NCI-H345 treated with DMSO at 0.1 percent for 48 hours (cell line): Measurements from ENCODE around the gene UTP11.
"Not testable (repeated sequence)": the region's sequence is repeated elsewhere in the genome, so short reads cannot be mapped to it uniquely, and the experiment has no call there.

Experiments used
- DNase-seq: peaks from one replicate; lab custom pipeline; 2025; ENCODE audit not compliant: unreplicated experiment; lab: John Stamatoyannopoulos, UW

The UTP11 gene, protein sequence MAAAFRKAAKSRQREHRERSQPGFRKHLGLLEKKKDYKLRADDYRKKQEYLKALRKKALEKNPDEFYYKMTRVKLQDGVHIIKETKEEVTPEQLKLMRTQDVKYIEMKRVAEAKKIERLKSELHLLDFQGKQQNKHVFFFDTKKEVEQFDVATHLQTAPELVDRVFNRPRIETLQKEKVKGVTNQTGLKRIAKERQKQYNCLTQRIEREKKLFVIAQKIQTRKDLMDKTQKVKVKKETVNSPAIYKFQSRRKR

DNA sequence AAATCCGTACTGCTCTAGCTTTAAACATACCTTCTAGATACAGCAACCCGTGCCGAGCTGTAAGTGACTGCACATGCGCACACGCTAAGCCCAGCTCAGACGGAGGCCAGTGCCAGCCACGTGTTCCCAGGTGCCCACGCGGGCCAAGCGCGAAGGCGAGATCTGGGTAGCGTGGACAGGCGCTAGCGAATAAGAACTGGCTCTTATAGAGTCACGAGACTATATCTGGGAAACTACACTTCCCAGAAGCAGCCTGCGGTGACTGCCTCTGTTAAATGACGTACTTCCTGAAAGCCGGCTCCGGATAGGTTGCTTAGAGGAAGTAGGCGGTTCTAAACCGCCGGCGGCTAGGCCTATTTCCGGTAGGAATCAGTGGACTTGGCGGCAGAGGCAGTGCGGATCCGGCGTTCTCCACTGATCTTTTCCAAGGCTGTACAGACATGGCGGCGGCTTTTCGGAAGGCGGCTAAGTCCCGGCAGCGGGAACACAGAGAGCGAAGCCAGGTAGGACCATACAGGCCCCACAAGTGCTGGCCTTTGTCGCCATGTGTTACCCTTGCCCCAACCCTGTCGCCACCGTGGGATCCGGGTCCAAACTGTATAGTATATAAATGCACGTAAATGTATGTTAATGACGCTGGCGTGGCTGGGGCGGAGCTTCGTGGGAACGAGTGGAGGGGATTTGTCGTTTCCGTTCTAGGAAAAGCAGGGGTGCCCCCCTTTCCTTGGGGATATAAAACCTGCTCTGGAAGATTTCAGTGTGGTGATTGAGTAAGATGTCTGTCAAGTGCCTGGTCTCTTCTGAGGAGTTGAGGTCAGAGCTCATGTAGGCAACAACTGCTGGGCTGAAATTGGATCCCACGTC, at the start of gene UTP11:
UTP11 (plus strand) TSS at position 372 of the 864 bp plus-strand sequence; CDS start at position 441, 69 bp downstream.
- peak; percentile 99 for DNase-seq

DNA sequence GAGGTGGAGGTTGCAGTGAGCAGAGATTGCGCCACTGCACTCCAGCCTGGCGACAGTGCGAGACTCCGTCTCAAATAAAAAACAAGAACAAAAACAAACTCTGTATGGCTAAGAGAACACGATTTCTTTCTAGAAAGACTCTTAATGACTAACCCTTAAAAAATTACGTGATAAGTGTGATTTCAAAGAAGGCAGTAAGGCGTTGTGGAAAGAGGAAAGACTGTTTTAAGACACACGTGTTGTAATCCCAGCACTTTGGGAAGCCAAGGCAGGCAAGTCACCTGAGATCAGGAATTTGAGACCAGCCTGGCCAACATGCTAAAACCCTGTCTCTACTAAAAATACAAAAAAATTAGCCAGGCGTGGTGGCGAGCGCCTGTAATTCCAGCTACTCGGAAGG, 48.4 kb upstream of the UTP11 start:
- not testable (repeated sequence) for DNase-seq

DNA sequence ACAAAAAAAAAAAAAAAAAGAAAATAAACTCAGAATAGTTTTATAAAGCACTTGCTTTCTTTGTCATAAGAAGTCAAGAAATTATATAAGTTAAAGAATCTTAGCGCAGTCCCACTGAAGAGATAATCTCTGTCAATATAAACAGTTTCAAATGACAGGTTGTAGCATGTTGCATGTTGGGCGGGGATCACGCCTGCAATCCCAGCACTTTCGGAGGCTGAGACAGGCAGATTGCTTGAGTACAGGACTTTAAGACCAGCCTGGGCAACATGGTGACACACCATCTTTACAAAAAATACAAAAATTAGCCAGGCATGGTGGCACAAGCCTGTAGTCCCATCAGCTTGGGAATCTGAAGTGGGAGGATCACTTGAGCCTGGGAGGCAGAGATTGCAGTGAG, 47.2 kb upstream of the UTP11 start:
- no peak for DNase-seq

DNA sequence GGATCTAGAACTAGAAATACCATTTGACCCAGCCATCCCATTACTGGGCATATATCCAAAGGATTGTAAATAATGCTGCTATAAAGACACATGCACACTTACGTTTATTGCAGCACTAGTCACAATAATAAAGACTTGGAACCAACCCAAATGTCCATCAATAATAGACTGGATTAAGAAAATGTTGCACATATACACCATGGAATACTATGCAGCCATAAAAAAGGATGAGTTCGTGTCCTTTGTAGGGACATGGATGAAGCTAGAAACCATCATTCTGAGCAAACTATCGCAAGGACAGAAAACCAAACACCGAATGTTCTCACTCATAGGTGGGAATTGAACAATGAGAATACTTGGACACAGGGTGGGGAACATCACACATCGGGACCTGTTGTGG, 38.9 kb upstream of the UTP11 start:
- DNase-seq, result not testable (repeated sequence)

DNA sequence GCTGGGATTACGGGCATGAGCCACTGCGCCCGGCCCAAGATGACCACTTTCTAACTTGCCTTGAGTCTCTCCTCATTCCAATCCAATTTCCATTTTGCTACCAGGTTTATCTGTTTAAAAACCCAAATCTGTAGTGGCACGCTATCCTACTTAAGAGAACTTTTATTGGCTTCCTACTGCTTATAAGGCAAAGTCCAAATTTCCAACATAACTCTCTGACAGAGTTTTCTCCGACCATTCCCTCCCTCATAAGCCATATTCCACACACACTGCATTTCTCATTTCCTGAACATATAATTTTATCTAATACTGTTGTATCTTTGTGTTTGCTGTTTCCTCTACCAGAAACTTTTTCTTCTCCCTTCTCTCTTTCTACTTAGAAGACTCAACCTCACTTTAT, 38.0 kb upstream of the UTP11 start:
- no peak for DNase-seq

DNA sequence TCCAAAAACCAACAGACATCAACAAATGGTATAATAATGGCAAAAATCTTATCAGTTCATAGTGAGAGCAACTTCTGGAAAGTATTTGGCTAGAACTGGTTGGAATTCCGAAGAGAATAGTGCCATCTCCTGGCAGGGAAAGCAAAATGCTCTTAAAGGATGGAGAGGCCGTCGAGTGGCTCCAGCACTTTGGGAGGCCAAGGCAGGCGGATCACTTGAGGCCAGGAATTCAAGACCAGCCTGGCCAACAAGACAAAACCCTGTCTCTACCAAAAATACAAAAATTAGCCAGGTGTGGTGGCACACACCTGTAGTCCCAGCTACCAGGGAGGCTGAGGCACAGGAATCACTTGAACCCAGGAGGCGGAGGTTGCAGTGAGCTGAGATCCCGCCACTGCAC, 37.5 kb upstream of the UTP11 start:
- peak; percentile 28 for DNase-seq

DNA sequence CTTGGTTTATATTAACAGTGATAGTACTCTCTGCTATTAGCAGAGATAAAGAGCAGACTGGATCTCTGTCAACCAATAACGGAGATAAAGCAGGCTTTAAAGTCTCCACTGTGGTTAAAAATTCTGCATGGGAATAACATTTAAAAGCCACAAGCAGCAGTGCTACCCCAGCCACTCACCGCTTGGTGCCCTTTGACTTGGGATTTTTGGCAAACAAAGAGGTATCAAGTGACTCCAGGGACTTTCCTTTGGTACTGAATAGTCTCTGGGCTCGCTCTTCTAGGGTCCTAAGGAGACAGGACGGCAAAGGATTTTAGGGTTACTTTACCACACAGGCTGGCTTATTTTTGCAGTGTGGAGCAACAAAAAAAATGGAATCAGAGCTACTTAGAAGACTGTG, 34.0 kb upstream of the UTP11 start:
- no peak for DNase-seq

DNA sequence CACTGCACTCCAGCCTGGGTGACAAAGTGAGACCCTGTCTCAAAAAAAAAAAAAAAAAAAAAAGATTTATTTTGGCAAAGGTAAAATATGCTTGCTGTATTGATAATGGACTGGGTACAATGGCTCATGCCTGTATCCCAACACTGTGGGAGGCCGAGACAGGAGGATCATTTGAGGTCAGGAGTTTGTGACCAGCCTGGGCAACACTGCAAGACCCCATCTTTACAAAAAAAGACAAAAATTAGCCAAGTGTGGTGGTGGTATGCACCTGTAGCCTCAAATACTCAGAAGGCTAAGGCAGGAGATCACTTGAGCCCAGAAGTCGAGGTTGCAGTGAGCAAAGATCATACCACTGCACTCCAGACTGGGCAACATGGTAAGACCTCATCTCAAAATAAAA, 29.0 kb upstream of the UTP11 start:
- no peak for DNase-seq

DNA sequence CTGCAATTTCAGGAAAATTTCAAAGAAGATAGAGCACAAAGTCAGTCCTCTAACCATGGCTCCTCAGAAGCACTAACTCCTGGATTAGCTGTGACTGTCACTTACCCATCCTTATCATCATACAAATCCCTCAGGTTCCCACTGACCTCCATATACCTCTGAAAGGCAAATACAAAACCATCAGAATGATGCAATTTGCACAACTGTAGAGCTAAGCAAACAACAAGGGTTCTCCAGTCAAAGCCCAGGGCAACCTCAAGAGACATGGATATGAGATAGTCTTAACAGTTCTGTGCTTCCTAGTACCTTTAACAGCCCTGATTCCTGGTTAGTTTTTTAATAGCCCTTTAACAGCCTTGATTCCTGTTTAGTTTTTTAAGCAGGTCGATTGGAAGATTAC, 24.9 kb upstream of the UTP11 start:
- no peak for DNase-seq

DNA sequence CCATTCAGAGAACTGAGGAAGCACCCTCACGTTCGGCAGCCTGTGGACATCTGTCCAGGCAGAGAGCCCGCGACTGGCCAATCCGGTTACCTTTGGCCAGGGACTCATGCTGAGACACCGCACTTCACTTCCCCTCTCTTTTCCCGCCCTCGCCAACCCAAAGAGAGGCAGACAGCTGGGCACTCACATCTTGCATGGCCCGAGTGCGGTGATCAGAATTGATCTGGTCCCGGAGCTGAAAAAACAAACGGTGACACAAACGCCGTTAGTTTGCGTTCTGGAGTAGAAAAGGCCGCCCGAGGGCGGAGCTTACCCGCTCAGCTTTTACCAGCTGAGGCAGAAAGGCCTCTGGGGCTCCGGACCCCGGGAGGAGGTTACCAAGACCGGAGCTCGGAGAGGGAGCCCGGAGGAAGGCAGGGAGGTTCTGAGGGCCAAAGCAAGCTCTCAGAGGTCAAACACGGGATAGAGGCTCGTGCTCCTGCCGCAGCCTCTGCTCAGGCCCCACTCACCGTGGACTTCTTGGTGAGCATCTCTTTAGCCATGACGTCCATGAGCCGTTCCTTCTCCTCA, 23.1 kb upstream of the UTP11 start:
- DNase-seq, result no peak

DNA sequence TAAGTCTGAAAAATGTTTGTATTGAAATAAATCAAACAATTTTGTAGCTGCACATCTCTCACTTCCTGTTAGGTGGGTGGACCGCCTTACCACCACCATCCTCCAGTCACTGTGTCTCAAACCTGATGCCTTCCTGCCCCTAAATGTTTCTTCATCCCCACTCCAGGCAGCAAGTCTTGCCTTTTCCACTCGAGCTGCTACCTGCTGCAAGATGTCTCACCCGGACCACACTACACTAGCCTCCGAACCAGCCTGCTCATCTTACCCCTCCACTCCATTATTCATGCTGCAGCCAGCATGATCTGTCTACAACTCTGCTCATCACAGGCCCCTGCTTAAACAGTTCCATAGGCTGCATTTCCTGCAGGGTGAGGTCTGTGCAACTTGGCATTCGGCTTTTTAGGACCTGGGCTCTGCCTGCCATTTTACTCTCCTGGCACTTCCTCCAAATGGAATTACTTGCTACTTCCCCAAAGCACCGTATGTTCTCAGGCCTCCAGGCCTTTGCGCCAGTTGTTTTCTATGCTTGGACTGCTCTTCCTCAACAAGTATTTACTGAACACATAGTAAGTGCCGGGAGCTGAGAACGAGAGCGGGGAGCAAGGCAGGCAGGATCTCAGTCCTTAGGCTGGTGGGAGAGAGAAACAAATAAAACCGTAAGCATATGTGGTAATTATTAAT, 17.5 kb upstream of the UTP11 start:
- DNase-seq, result no peak

DNA sequence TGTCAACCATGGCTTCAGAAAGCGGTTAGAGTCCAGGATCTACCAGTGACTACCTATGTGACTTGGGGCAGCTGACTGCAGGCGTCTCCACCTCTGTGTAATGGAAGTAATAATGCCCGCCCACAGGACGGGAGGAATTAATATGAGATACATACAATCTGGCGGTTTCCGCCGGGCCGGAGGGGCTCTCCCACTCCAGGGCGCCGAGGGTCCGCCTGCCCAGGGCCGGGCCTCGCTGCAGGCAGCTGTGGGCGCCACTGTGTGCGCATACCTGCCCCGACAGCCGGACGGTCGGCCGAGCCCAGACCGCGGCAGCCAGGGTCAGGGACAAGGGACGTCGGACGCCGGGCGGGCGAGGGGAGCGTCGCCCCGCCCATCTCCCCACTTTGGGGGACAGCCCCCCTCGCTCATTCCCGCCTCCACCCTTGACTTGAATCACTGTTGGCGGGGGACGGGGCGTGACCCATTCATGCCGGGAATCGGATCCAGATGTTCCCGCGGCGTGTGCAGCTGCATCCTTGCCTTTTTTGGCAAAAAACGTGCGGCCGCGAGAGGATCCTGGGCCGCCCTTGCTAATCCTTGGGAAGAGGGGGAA, 16.7 kb upstream of the UTP11 start:
- peak; percentile 55 for DNase-seq

DNA sequence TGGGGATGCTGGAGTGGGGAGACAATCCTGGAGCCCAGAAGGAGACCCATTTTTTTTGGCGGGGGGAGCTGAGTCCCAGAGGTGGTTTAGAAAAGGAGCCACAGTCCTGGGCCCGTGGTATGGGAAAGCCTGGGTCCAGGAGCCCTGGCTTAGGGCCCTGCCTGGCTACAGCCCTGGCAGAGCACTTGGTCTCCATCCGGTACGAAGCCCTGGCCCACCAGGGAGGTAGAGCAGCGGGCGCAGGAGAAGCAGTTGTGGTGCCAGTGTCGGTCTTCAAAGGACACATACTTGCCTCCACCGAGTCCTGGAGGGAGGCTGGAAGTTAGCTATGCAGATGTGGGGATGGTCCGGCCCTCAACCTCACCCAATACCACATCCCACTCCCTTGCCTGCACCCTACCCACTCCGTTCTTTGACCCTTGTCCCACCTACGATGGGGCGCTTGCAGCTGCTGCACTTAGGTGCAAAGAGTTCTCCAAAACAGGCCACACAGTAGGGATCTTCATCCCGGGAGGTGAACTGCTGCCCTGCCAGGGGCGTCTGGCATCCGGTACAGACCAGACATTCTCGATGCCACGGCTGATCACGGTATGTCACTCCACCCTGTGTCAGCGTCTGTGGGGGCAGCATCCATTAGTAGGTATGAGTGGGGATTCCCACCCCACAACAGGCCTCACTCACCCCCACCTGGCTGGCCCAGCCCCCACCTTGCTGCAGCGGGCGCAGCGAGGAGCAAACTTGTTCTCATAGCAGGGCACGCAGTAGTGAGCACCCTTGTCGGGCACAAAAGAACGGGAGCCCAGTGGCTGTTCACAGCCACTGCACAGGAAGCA, 15.1 kb upstream of the UTP11 start:
- no peak for DNase-seq

DNA sequence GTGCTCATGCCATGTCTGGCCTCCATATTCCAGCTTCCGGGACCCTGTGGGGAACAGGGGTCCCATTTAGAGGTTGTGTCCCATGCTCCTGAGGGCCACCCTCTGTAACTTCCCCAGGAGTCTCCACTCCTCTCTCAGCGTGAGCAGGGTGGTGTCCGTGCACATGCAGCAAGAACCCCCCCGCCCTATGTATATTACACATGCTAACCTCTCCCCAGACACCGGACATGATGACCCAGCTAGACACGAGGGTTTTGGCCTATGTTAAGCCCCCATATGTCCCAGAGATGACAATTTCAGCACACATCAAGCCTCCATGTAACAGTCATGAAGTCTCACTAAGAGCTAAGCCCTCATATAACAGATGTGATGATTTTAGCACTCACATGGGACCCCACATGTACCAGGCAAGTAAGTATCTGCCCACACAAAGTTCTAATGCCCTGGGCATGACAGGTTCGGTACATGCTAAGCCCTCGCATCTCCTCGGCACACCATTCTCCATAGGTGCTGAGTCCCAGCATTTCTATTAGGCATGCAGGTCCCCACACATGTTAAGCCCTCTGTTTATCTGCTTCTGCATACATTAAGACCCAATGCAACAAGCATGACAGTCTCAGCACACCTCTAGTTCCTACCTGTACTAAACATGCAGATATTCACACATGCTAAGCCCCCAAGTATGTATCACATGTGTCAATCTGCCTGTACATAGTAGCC, 14.3 kb upstream of the UTP11 start:
- no peak for DNase-seq

DNA sequence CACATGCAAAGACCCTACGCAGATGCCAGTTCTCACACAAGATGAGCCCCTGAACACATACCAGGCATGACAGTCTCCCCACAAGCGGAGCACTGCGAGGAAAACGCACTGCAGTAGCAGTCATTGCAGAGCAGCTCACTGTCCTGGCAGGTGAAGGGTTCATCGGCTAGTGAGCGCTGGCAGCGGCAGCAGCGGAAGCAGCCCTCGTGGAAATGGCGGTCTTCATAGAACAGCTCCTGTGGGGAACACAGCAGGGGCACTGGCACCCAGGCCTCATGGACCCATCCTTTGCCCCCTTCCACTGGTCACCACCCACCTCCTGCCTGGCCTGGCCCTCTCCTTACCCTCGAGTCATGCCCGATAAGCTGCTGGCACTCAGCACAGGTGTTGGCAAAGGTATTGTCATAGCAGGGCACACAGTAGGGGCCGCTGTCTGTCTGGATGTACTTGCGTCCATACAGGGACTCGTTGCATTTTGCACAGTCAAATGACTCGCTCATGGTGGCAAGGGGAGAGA, 13.6 kb upstream of the UTP11 start:
- no peak for DNase-seq

DNA sequence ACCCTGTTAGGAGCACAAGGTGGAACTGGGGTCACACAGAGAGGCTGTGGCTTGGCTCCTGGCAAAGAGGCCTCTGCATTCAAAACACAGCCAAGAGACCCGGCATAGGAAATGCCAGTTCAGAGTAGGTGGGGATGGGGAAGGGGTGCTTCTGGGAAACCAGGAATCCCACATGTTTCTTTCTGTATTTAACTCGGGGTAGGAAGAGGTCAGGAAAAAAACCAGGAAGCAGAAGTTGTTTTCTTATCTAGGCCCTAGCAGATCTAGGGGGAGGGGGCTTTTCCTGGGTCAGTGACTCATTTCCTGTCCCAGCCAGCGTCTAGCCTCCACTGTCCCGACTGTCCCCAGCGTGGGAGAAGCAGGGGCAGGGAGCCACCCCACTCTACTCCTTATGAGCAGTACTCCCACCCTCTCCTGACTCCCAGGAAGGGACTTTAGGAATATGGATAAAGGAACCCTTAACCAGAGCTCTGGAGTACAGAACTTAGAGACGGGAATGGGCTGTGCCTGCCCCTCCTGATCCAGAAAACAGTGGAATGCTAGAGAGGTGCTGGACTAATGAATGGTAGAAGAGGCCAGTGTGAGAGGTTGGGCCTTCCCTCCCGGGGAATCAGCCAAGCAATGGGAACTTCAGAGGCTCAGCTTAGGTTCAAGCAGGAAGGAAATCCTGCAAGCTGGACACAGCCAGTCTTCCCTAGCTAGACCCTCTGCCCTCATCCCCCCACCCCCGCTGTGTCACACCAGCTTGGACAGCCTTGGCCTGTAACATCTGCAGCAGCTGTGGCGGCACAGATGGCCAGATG, 12.9 kb upstream of the UTP11 start:
- DNase-seq, result no peak

DNA sequence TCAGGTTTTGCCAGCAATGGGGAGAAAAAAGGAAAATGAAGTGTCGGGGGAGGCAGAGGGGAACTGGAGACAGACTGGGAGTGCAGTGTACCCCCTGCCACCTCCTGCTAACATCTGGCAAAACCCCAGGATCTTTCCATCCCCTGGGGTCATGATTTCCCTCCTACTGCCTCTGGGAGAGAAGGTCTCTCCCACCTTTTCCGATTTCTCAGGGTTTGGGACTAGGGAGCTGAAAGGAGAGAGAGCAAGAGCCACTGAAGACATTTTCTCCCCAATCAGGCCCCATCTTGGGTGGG, 12.4 kb upstream of the UTP11 start:
- DNase-seq, result no peak

DNA sequence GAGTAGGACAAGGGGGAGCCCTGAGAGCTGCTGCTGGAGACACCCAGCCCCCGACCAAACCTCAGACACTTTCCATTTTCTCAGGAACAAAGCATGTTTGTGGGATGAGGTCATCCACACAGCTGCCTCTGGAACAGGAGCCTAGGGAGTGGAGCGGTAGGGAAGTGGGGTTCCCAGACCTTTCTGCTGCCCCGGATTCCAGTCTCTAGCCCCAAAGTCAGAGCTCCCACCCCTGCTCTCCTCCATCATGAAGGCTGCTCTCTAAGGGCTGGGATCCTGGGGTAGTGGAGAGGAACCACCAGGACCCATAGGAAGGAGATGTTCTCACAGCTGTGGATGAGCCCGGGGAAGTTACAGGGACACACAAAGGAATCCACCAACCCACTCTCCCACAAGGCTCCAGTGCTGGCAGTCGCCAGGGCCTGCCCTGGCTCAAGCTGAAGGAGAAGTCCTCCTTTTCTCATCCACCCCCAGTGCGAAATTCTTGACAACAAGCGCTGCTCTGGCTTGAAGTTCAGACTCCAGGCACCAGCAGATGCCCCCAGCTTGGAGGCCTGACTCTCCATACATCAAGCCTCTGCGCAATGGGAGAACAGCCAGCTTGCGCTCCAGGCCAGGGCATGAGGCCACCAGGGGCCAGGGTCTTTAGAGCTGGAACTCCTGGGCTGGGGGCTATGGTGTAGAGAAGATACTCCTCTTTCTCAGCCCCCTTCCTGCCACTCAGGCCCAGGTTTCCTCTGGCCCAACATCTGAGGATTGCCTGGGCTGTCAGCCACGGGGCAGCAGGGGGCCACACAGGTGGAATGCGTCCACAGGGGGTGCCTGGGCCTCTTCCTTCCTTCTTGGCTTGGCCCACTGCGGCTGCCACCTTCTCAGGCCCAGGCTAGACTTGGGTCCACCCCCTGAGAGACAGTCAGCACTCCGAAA, 11.7 kb upstream of the UTP11 start:
- no peak for DNase-seq
